GM21381 (cell line): ENCODE measurements around the gene DNAJC12.
"Not testable (repeated sequence)": the region's sequence is repeated elsewhere in the genome, so short reads cannot be mapped to it uniquely, and the experiment has no call there.

Experiments used
- ATAC-seq: cut with Tn5 transposase; IDR thresholded peaks from one replicate; pipeline ENCODE4 v1.9.1; 2021; ENCODE audit warnings: mild to moderate bottlenecking, moderate library complexity; ENCODE audit not compliant: unreplicated experiment

Gene DNAJC12

GRCh38 chr10:67767244-67767643 lies 70.7 kb downstream of the DNAJC12 start:
- no peak for ATAC-seq

- peak; percentile 82 for ATAC-seq
Measured at GRCh38 chr10:67764012-67764822, 73.8 kb downstream of the DNAJC12 start.

GRCh38 chr10:67763499-67764011 lies 74.4 kb downstream of the DNAJC12 start:
- ATAC-seq = peak; percentile 25

GRCh38 chr10:67762567-67762966 lies 75.4 kb downstream of the DNAJC12 start:
- not testable (repeated sequence) for ATAC-seq

GRCh38 chr10:67760272-67760671 lies 77.7 kb downstream of the DNAJC12 start:
- no peak for ATAC-seq
